Upper lobe of left lung (tissue), 6 donors: ENCODE measurements around the gene CGRRF1. TPM values are rescaled to one million over a fixed set of nuclear protein-coding genes. Genes with fewer than 3 reads are reported as not detected.

Experiments used
- ATAC-seq, 2 donors: fragments of 200-7000 bp; cut with Tn5 transposase; one replicate each; pipeline ENCODE4 v1.9.1; 2022; ENCODE audit warnings: mild to moderate bottlenecking in 2 of 2, moderate library complexity in 2 of 2; ENCODE audit not compliant: low FRiP score in 2 of 2
- DNase-seq, 2 donors: peaks; one replicate each; pipeline ENCODE4 v3.0.0-alpha.2; 2019 to 2020
- H3K27ac ChIP-seq, 4 donors: fragments of 200-600 bp; sonication (generic); one replicate each; pipeline ENCODE4 v1.5.1; 2016 to 2019
- H3K27me3 ChIP-seq, 4 donors: fragments of 200-600 bp; sonication (generic); one replicate each; pipeline ENCODE4 v1.5.1; 2017 to 2019
- H3K36me3 ChIP-seq, 4 donors: fragments of 200-600 bp; sonication (generic); one replicate each; pipeline ENCODE4 v1.5.1; 2016 to 2019
- H3K4me1 ChIP-seq, 4 donors: fragments of 200-600 bp; sonication (generic); one replicate each; pipeline ENCODE4 v1.5.1; 2018 to 2019
- H3K4me3 ChIP-seq, 4 donors: fragments of 200-600 bp; sonication (generic); one replicate each; pipeline ENCODE4 v1.5.1; 2017 to 2019; ENCODE audit warnings: mild to moderate bottlenecking in 2 of 4, moderate library complexity in 1 of 4
- H3K9me3 ChIP-seq, 4 donors: fragments of 200-600 bp; sonication (generic); one replicate each; pipeline ENCODE4 v1.5.1; 2018 to 2019
- CTCF ChIP-seq, 6 experiments: fragments of 450-650 bp in 4 of 6; fragments of 200-600 bp in 2 of 6; sonication (generic) in 2 of 6; IDR thresholded peaks; one replicate each; pipeline ENCODE4 v1.5.1; 2016 to 2019; ENCODE audit warnings: antibody characterized with exemption in 6 of 6
- EP300 ChIP-seq, 4 donors: sonication (generic); formaldehyde crosslinking; IDR thresholded peaks; one replicate each; pipeline ENCODE4 v1.5.1; 2017; ENCODE audit warnings: antibody characterized with exemption in 4 of 4, control low read depth in 2 of 4
- POLR2A ChIP-seq, 4 donors: fragments of 450-650 bp; IDR thresholded peaks; one replicate each; pipeline ENCODE4 v1.5.1; 2016 to 2017; ENCODE audit warnings: antibody characterized with exemption in 4 of 4, mild to moderate bottlenecking in 2 of 4
- POLR2AphosphoS5 ChIP-seq, 2 donors: sonication (generic); formaldehyde crosslinking; IDR thresholded peaks; one replicate each; pipeline ENCODE4 v1.5.1; 2017; ENCODE audit warnings: antibody characterized with exemption in 2 of 2
- WGBS, 2 donors: methylation state at CpG; one replicate each; pipeline ENCODE4 v1.1.5; 2017 to 2018; 5-methylcytosine and 5-hydroxymethylcytosine counted together
- total RNA-seq, 6 donors: library from RNA; depleted of rRNA in 4 of 6; stranded (reverse); fragments of >200 nt in 4 of 6; gene quantifications; one replicate each; pipeline versions ENCODE4 v1.1.0 to v1.2.1, GENCODE V29; 2016 to 2021
- donor health status: DM: no; HTN: no; CAD: no; lungs with moderate emphysema.
- donor health status: DM: no; HTN: yes; CAD: no; lungs with severe emphysema.

Gene CGRRF1
- total RNA-seq, 6 donors from 2014 or later: 2.1 to 24.0 (median 16.7) TPM

- H3K27me3 ChIP-seq: no peaks in the 10 kb centered on the region
- peak; percentile 39 to 63 for ATAC-seq
- no peaks in the 10 kb centered on the region for H3K4me1 ChIP-seq
- TF ChIP-seq POLR2A (IDR thresholded peaks at IDR 0.05) (no peak), POLR2AphosphoS5 (IDR thresholded peaks at IDR 0.05) (no peak), EP300 (IDR thresholded peaks at IDR 0.05) (no peak), CTCF (IDR thresholded peaks at IDR 0.05) (no peak)
- DNase-seq: no peak
- no peaks in the 10 kb centered on the region for H3K9me3 ChIP-seq
- H3K27ac ChIP-seq: no peak overlapping the region
- 35 to 44% methylated on average over 1 to 2 of the region's 2 CpGs for WGBS, 2 donors
- H3K36me3 ChIP-seq: no peaks in the 10 kb centered on the region
- no peak overlapping the region for H3K4me3 ChIP-seq
Measured at GRCh38 chr14:54502602-54503001, 7.1 kb upstream of the CGRRF1 start.

- Histone ChIP-seq H3K36me3 (no peaks in the 10 kb centered on the region), H3K4me3 (no peak overlapping the region), H3K27ac (peak overlapping the region in 1 of 4 donors; percentile 25), H3K4me1 (no peaks in the 10 kb centered on the region), H3K9me3 (no peaks in the 10 kb centered on the region), H3K27me3 (no peaks in the 10 kb centered on the region)
- ATAC-seq: peak; percentile 39 to 67
- 63 to 69% methylated on average over 3 of the region's 3 CpGs for WGBS, 2 donors
- DNase-seq: no peak
- TF ChIP-seq POLR2AphosphoS5 (IDR thresholded peaks at IDR 0.05) (no peak), CTCF (IDR thresholded peaks at IDR 0.05) (peak in 3 of 6 experiments; percentile 9 to 26 (median 14))
Measured at GRCh38 chr14:54503486-54503885, 6.2 kb upstream of the CGRRF1 start.

- ATAC-seq: no peak
- Histone ChIP-seq H3K4me3 (no peak overlapping the region), H3K36me3 (peaks cover 0 to 5% (median 0%) of the 10 kb centered on the region in 4 donors), H3K9me3 (peaks cover 0 to 3% (median 0%) of the 10 kb centered on the region in 4 donors), H3K27ac (no peak overlapping the region), H3K27me3 (no peaks in the 10 kb centered on the region), H3K4me1 (peaks cover 14 to 30% (median 24%) of the 10 kb centered on the region in 4 donors)
- WGBS, 2 donors: 50 to 62% methylated on average over 1 of the region's 1 CpG
- no peak for DNase-seq
- TF ChIP-seq CTCF (IDR thresholded peaks at IDR 0.05) (no peak), POLR2A (IDR thresholded peaks at IDR 0.05) (no peak), POLR2AphosphoS5 (IDR thresholded peaks at IDR 0.05) (no peak), EP300 (IDR thresholded peaks at IDR 0.05) (no peak)
Measured at GRCh38 chr14:54512393-54512792, 2.7 kb downstream of the CGRRF1 start.

GRCh38 chr14:54515670-54516069 lies 6.0 kb downstream of the CGRRF1 start:
- no peak overlapping the region for H3K27ac ChIP-seq
- ATAC-seq (no peak), DNase-seq (no peak)
- no peak overlapping the region for H3K4me3 ChIP-seq
- 79 to 97% methylated on average over 1 of the region's 1 CpG for WGBS, 2 donors
- TF ChIP-seq POLR2A (IDR thresholded peaks at IDR 0.05): no peak
- no peak for TF ChIP-seq POLR2AphosphoS5 (IDR thresholded peaks at IDR 0.05)
- no peak for TF ChIP-seq EP300 (IDR thresholded peaks at IDR 0.05)
- TF ChIP-seq CTCF (IDR thresholded peaks at IDR 0.05): no peak
- peaks cover 5 to 21% (median 17%) of the 10 kb centered on the region in 4 donors for H3K4me1 ChIP-seq
- H3K27me3 ChIP-seq: no peaks in the 10 kb centered on the region
- H3K36me3 ChIP-seq: peaks cover 0 to 5% (median 1%) of the 10 kb centered on the region in 4 donors
- H3K9me3 ChIP-seq: peaks cover 0 to 3% (median 0%) of the 10 kb centered on the region in 4 donors

GRCh38 chr14:54516709-54517108 lies 7.0 kb downstream of the CGRRF1 start:
- no peak for DNase-seq
- TF ChIP-seq POLR2A (IDR thresholded peaks at IDR 0.05) (no peak), CTCF (IDR thresholded peaks at IDR 0.05) (no peak), EP300 (IDR thresholded peaks at IDR 0.05) (no peak), POLR2AphosphoS5 (IDR thresholded peaks at IDR 0.05) (no peak)
- Histone ChIP-seq H3K9me3 (peaks cover 0 to 3% (median 0%) of the 10 kb centered on the region in 4 donors), H3K27ac (no peak overlapping the region), H3K4me3 (no peak overlapping the region), H3K36me3 (peaks cover 0 to 5% (median 1%) of the 10 kb centered on the region in 4 donors), H3K27me3 (no peaks in the 10 kb centered on the region), H3K4me1 (peaks cover 0 to 11% (median 9%) of the 10 kb centered on the region in 4 donors)
- ATAC-seq: no peak
- WGBS, 2 donors: 92 to 95% methylated on average over 1 of the region's 1 CpG
